Ishikawa (cell line): Measurements from ENCODE around the gene RHO.

Experiments used
- CEBPB ChIP-seq: IDR thresholded peaks from 2 replicates; pipeline ENCODE4 v1.6.1; 2012
- CREB1 ChIP-seq: IDR thresholded peaks from 2 replicates; pipeline ENCODE4 v1.6.1; 2012; ENCODE audit warnings: low read depth
- EGR1 ChIP-seq: IDR thresholded peaks from 2 replicates; pipeline ENCODE4 v1.6.1; 2012
- EP300 ChIP-seq: IDR thresholded peaks from 2 replicates; pipeline ENCODE4 v1.6.1; 2012; ENCODE audit warnings: borderline replicate concordance
- FOXM1 ChIP-seq: IDR thresholded peaks from 2 replicates; pipeline ENCODE4 v1.6.1; 2012; ENCODE audit warnings: low read depth, borderline replicate concordance
- NFIC ChIP-seq: IDR thresholded peaks from 2 replicates; pipeline ENCODE4 v1.6.1; 2012
- RAD21 ChIP-seq: IDR thresholded peaks from 2 replicates; pipeline ENCODE4 v1.6.1; 2012; ENCODE audit warnings: low read depth
- REST ChIP-seq: IDR thresholded peaks from 2 replicates; pipeline ENCODE4 v1.6.1; 2012; ENCODE audit warnings: low read depth, mild to moderate bottlenecking
- TAF1 ChIP-seq: IDR thresholded peaks from 2 replicates; pipeline ENCODE4 v1.6.1; 2012; ENCODE audit warnings: low read depth, mild to moderate bottlenecking
- TCF12 ChIP-seq: IDR thresholded peaks from 2 replicates; pipeline ENCODE4 v1.6.1; 2012; ENCODE audit warnings: low read depth
- TEAD4 ChIP-seq: IDR thresholded peaks from 2 replicates; pipeline ENCODE4 v1.6.1; 2012
- YY1 ChIP-seq: IDR thresholded peaks from 2 replicates; pipeline ENCODE4 v1.6.1; 2012; ENCODE audit warnings: low read depth
- ZBTB7A ChIP-seq: IDR thresholded peaks from 2 replicates; pipeline ENCODE4 v1.6.1; 2012; ENCODE audit warnings: low read depth
- TF ChIP-seq, protein P1 (sequence below): IDR thresholded peaks from 2 replicates; pipeline ENCODE4 v1.6.1; 2012
- TF ChIP-seq, protein P2 (sequence below): IDR thresholded peaks from 2 replicates; pipeline ENCODE4 v1.6.1; 2012

The RHO gene

DNA sequence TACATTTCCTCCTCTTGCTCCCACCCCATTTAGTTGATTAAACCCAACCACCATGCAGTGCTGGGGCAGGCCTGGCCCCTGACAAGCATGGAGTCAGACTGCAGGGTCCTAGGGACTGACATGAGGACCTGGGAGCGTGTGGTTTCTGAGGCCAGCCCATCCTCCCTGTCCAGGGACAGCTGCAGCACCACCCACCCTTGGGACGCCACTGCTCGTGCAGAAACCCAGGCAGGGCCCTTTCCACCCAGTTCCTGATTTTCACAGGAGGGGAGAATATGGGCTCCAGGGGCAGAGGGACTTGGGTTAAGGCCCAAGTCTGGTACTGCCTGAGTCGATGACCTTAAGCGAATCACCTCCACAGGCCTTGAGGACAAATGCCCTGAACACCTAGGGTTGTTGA is 54.4 kb downstream of the RHO start:
- TF ChIP-seq CEBPB = no peak
- TF ChIP-seq TCF12 = no peak
- TF ChIP-seq ZBTB7A = no peak
- TF ChIP-seq YY1 = no peak

GRCh38 chr3:129583289-129583688 is 54.9 kb downstream of the RHO start:
- no peak for TF ChIP-seq CEBPB
- no peak for TF ChIP-seq TCF12
- TF ChIP-seq YY1 = no peak
- no peak for TF ChIP-seq FOXM1
- TF ChIP-seq NFIC = no peak
- TF ChIP-seq TAF1 = no peak
- TF ChIP-seq, protein P1, sequence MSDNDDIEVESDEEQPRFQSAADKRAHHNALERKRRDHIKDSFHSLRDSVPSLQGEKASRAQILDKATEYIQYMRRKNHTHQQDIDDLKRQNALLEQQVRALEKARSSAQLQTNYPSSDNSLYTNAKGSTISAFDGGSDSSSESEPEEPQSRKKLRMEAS = no peak
- no peak for TF ChIP-seq EP300
- TF ChIP-seq CREB1 = no peak
- TF ChIP-seq, protein P2, sequence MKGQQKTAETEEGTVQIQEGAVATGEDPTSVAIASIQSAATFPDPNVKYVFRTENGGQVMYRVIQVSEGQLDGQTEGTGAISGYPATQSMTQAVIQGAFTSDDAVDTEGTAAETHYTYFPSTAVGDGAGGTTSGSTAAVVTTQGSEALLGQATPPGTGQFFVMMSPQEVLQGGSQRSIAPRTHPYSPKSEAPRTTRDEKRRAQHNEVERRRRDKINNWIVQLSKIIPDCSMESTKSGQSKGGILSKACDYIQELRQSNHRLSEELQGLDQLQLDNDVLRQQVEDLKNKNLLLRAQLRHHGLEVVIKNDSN = no peak
- TF ChIP-seq EGR1 = no peak
- no peak for TF ChIP-seq ZBTB7A
- no peak for TF ChIP-seq REST
- TF ChIP-seq RAD21 = no peak
- no peak for TF ChIP-seq TEAD4

GRCh38 chr3:129584631-129585030 is 56.2 kb downstream of the RHO start:
- TF ChIP-seq TEAD4 (no peak), TCF12 (no peak), YY1 (no peak), EP300 (no peak), REST (no peak), EGR1 (no peak), TAF1 (no peak), ZBTB7A (no peak), CREB1 (no peak), FOXM1 (no peak), RAD21 (no peak), CEBPB (no peak), NFIC (no peak)
- TF ChIP-seq, protein P1 = no peak
- TF ChIP-seq, protein P2 = no peak
